IPS DF 19.7 (cell line): Measurements from ENCODE around the gene CHCHD6.

Experiments
- DNase-seq: peaks from one replicate; pipeline ENCODE4 v3.0.0-alpha.2; 2013; ENCODE audit warnings: low read depth, low spot score

The CHCHD6 gene

GRCh38 chr3:126894475-126894874 is 190.4 kb downstream of the CHCHD6 start:
- DNase-seq: no peak

- no peak for DNase-seq
Observed at GRCh38 chr3:126895178-126896066, 191.4 kb downstream of the CHCHD6 start.

- no peak for DNase-seq
Observed at GRCh38 chr3:126896067-126896441, 192.0 kb downstream of the CHCHD6 start.

- DNase-seq: no peak
Observed at GRCh38 chr3:126896968-126897367, 192.9 kb downstream of the CHCHD6 start.

GRCh38 chr3:126897943-126898342 is 193.9 kb downstream of the CHCHD6 start:
- no peak for DNase-seq

GRCh38 chr3:126900859-126901540 is 197.0 kb downstream of the CHCHD6 start:
- DNase-seq: no peak

- DNase-seq: no peak
Observed at GRCh38 chr3:126901631-126902030, 197.6 kb downstream of the CHCHD6 start.

- DNase-seq: no peak
Observed at GRCh38 chr3:126903521-126903920, 199.5 kb downstream of the CHCHD6 start.

- no peak for DNase-seq
Observed at GRCh38 chr3:126907557-126907956, 203.5 kb downstream of the CHCHD6 start.

GRCh38 chr3:126908752-126909275 is 204.8 kb downstream of the CHCHD6 start:
- no peak for DNase-seq

- DNase-seq: no peak
Observed at GRCh38 chr3:126910231-126910630, 206.2 kb downstream of the CHCHD6 start.

GRCh38 chr3:126911162-126912026 is 207.4 kb downstream of the CHCHD6 start:
- peak; percentile 12 for DNase-seq

- DNase-seq: no peak
Observed at GRCh38 chr3:126912027-126912422, 208.0 kb downstream of the CHCHD6 start.

GRCh38 chr3:126912491-126913195 is 208.6 kb downstream of the CHCHD6 start:
- no peak for DNase-seq

- DNase-seq: no peak
Observed at GRCh38 chr3:126913524-126913923, 209.5 kb downstream of the CHCHD6 start.

- DNase-seq: no peak
Observed at GRCh38 chr3:126914226-126914625, 210.2 kb downstream of the CHCHD6 start.

GRCh38 chr3:126915015-126915414 is 211.0 kb downstream of the CHCHD6 start:
- DNase-seq: no peak

- no peak for DNase-seq
Observed at GRCh38 chr3:126916546-126916945, 212.5 kb downstream of the CHCHD6 start.

- DNase-seq: no peak
Observed at GRCh38 chr3:126917232-126917804, 213.3 kb downstream of the CHCHD6 start.

GRCh38 chr3:126918355-126918821 is 214.3 kb downstream of the CHCHD6 start:
- no peak for DNase-seq
